ENCODE data around the gene MS4A13.
"Not testable (repeated sequence)": the region's sequence is repeated elsewhere in the genome, so short reads cannot be mapped to it uniquely, and the experiment has no call there.

Gene MS4A13

DNA sequence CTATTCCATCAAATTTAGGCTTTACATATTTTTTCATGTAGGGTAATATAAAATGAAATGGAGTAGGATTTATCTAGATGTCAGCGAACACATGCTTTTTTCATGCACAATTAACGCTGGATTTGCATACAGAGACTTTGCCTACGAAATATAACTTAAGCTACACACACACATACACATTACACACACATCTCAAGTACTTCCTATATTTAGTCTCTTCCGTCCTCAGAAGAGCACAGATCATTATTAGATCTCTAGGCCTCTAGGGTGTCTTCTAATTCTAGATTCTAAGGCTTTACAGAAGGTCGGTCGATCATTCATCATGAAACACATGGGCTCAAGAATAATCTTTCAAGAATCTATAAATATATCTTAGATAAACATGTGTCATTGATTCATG is 3.8 kb upstream of the MS4A13 start:
- DNase-seq: no peak
- TF ChIP-seq GATA1 (IDR thresholded peaks at IDR 0.05; ENCODE audit: low read depth, low read length) (no peak), POLR2A (IDR thresholded peaks at IDR 0.05; ENCODE audit: low read length) (no peak)

DNA sequence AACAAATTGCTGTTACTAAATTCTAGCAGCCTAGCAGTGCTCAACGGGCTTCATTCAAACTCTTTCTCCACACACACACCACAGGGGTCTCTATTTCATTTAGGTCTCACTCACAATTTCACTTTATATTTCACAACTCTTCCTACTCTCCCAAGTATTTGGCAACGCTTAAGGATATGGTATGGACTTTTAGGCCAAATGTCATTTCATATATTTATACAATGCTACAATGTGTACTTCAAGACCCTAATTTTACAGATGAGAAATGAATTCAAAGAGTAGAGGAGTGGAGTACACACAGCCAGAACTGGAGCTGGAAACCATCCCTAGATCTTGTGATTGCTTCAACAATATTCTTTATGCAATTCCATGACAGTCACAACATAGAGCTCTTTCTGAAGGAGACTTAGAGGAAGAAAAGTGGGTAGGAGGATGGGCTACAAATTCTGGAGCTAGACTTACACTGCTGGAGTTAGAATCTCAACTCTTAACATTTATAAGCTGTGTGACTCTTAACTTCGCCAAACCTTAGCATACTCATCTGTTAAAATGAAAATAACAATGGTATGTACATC is 2.5 kb upstream of the MS4A13 start:
- TF ChIP-seq GATA1 (IDR thresholded peaks at IDR 0.05; ENCODE audit: low read depth, low read length) (no peak), POLR2A (IDR thresholded peaks at IDR 0.05; ENCODE audit: low read length) (no peak)

GRCh38 chr11:60513496-60514460 is 1.4 kb upstream of the MS4A13 start:
- DNase-seq: no peak
- no peak for TF ChIP-seq GATA1 (IDR thresholded peaks at IDR 0.05; ENCODE audit: low read depth, low read length)
- TF ChIP-seq POLR2A (IDR thresholded peaks at IDR 0.05; ENCODE audit: low read length): no peak

More for the DNA sequence above, 2.5 kb upstream of the MS4A13 start:
- no peak for DNase-seq

- DNase-seq: no peak
- no peak for TF ChIP-seq POLR2A (IDR thresholded peaks at IDR 0.05; ENCODE audit: low read length)
- no peak for TF ChIP-seq GATA1 (IDR thresholded peaks at IDR 0.05; ENCODE audit: low read depth, low read length)
Observed at GRCh38 chr11:60528465-60528864, 13.3 kb downstream of the MS4A13 start.

DNA sequence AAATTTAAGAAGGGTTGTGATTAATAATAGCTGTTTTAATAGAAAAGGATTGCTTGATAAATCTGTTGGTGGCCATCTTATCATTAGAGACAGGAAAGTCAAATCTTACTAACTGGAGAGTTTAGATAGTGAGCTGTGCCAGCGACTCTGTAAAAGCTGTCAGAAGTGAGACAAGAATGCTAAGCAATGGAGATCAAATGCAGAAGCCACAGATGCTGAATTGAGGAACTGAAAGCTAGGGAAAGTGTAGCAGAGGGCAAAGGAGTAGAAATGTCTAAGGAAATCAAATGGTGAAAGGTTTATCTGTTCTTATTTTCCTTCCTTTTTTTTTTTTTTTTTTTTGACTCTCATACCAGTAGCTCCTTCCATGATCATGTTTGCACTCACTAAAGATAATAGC is 13.7 kb downstream of the MS4A13 start:
- DNase-seq: no peak
- TF ChIP-seq GATA1 (IDR thresholded peaks at IDR 0.05; ENCODE audit: low read depth, low read length) (no peak), POLR2A (IDR thresholded peaks at IDR 0.05; ENCODE audit: low read length) (no peak)

DNA sequence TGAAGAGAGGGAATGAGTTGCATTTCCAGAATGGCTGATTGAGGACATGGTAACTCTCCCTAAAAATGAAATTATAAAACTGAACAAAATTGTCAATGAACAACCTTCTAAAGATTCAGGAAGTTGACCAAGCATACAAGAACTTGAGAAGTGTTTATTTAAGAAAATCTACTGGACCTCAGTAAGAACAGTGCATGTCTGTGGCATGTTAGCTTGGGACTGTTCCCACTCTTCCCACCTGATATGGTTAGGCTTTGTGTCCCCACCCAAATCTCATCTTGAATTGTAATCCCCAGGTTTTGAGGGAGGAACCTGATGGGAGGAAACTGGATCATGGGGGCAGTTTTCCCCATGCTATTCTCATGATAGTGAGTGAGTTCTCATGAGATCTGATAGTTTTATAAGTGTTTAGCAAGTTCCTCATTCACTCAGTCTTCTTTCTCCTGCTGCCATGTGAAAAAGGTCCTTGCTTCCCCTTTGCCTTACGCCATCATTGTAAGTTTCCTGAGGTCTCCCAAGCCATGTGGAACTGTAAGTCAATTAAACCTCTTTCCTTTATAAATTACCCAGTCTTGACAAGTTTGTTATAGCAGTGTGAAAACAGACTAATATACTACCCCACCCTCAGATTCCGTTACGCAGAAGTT is 15.4 kb downstream of the MS4A13 start:
- DNase-seq: no peak
- TF ChIP-seq GATA1 (IDR thresholded peaks at IDR 0.05; ENCODE audit: low read depth, low read length): no peak
- TF ChIP-seq POLR2A (IDR thresholded peaks at IDR 0.05; ENCODE audit: low read length): no peak

DNA sequence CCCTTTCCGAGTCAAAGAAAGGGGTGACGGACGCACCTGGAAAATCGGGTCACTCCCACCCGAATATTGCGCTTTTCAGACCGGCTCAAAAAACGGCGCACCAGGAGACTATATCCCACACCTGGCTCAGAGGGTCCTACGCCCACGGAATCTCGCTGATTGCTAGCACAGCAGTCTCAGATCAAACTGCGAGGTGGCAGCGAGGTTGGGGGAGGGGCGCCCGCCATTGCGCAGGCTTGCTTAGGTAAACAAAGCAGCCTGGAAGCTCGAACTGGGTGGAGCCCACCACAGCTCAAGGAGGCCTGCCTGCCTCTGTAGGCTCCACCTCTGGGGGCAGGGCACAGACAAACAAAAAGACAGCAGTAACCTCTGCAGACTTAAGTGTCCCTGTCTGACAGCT is 17.2 kb downstream of the MS4A13 start:
- DNase-seq: not testable (repeated sequence)

- not testable (repeated sequence) for DNase-seq
Observed at GRCh38 chr11:60538627-60539026, 23.4 kb downstream of the MS4A13 start.

GRCh38 chr11:60544077-60544476 is 28.9 kb downstream of the MS4A13 start:
- TF ChIP-seq GATA1 (IDR thresholded peaks at IDR 0.05; ENCODE audit: low read depth, low read length) (no peak), POLR2A (IDR thresholded peaks at IDR 0.05; ENCODE audit: low read length) (no peak)
- DNase-seq: no peak

- no peak for DNase-seq
- no peak for TF ChIP-seq GATA1 (IDR thresholded peaks at IDR 0.05; ENCODE audit: low read depth, low read length)
- TF ChIP-seq POLR2A (IDR thresholded peaks at IDR 0.05; ENCODE audit: low read length): no peak
Observed at GRCh38 chr11:60561254-60561653, 46.1 kb downstream of the MS4A13 start.

DNA sequence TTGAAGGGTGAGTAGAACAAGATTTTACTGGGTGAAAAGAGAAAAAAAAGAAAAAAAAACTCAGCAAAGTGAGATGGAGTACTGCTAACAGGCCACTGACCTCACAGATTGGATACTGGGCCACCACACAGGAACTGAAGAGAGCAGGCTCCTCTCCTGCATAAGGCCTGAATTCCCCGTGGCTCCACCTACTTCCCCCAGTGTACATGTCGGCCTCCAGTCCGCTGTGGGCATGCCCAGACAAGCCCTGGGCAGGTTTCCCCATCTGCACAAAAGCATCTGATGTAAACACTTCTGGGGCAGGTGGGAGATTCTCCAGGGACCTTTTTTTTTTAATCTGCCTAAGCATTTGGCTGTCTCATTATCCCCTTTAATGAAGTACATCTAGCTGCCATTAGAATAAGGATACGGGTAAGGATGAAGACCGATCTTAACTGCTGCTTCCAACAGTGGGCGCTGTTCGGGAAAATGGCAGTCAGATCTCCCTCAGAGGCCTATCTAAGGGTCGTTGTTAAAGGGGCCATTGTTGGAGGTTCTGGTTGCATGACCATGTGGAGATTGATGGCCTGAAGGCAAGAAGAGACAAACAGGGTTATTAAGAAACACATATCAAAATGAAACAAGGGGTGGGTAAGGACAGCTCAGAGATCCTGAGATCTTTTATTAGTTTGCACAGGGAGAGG is 48.5 kb downstream of the MS4A13 start:
- TF ChIP-seq GATA1 (IDR thresholded peaks at IDR 0.05; ENCODE audit: low read depth, low read length): no peak
- no peak for TF ChIP-seq POLR2A (IDR thresholded peaks at IDR 0.05; ENCODE audit: low read length)
- DNase-seq: peak in 1 of 2 experiments; percentile 24

DNA sequence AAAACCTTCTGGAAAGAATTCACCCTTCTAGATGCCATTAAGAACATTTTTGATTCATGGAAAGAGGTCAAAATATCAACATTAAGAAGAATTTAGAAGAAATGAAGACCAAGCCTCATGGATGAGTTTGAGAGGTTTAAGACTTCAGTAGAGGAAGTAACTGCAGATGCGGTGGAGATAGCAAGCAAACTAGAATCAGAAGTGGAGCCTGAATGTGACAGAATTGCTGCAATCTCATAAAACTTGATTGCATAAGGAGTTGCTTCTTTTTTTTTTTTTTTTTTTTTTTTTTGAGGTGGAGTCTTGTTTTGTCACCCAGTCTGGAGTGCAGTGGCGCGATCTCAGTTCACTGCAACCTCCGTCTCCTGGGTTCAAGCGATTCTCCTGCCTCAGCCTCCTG is 51.6 kb downstream of the MS4A13 start:
- TF ChIP-seq GATA1 (IDR thresholded peaks at IDR 0.05; ENCODE audit: low read depth, low read length): no peak
- no peak for TF ChIP-seq POLR2A (IDR thresholded peaks at IDR 0.05; ENCODE audit: low read length)
- no peak for DNase-seq

- DNase-seq: no peak
- TF ChIP-seq GATA1 (IDR thresholded peaks at IDR 0.05; ENCODE audit: low read depth, low read length): no peak
- TF ChIP-seq POLR2A (IDR thresholded peaks at IDR 0.05; ENCODE audit: low read length): no peak
Observed at GRCh38 chr11:60570970-60571369, 55.8 kb downstream of the MS4A13 start.

GRCh38 chr11:60589611-60590010 is 74.4 kb downstream of the MS4A13 start:
- TF ChIP-seq GATA1 (IDR thresholded peaks at IDR 0.05; ENCODE audit: low read depth, low read length) (no peak), POLR2A (IDR thresholded peaks at IDR 0.05; ENCODE audit: low read length) (no peak)
- no peak for DNase-seq

All from erythroblast (primary cell).